Measurements from ENCODE around the gene CDK2AP2. TPM values are rescaled to one million over a fixed set of nuclear protein-coding genes. Genes with fewer than 3 reads are reported as not detected.
A peak's percentile ranks its signal among the peaks of the same experiment; 100 is the strongest.
"Not testable (repeated sequence)": the region's sequence is repeated elsewhere in the genome, so short reads cannot be mapped to it uniquely, and the experiment has no call there.

Gene CDK2AP2
- 100 to 1,000 TPM in 5 of 6 donors, 10 to 100 TPM in 1; 87.4 to 161 (median 111) TPM for polyA plus RNA-seq (ENCODE audit: low read depth in 6 of 6)

- Mint-ChIP-seq H3K4me1 (peaks cover 35 to 46% (median 43%) of the 10 kb centered on the region in 3 donors), H3K9me3 (peaks cover 0 to 1% (median 0%) of the 10 kb centered on the region in 7 donors), H3K36me3 (no peaks in the 10 kb centered on the region), H3K27me3 (peaks cover 0 to 19% (median 6%) of the 10 kb centered on the region in 3 donors), H3K4me3 (peak within 1 kb of the TSS; percentile 87 to 96 (median 94)), H3K27ac (peak within 1 kb of the TSS; percentile 98 to 100 (median 99))
- ATAC-seq (ENCODE audit: low read depth in 2 of 2) (peak; percentile 72 to 74), DNase-seq (peak; percentile 95)
These were observed at the start of gene CDK2AP2 for GRCh38 chr11:67507864-67508485. Gene CDK2AP2, minus strand, starts transcription at chr11:67508162. Its CDS starts 80 bp downstream, at chr11:67508082.

DNA sequence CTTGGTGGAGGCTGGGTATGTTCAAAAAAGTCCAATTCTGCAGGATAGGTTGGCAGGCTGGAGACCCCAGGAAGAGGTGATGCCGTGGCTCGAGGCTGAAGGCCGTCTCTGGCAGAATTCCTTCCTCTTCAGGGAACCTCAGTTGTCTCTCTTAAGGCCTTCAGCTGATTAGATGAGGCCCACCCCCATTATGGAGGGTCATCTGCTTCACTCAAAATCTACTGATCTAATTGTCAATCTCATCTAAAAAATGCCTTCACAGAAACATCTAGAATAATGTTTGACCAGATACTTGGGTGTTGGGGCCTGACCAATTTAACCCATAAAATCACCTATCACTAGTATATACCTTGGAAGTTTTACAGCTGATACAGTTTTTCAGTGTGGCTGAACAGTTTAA, 48.3 kb upstream of the CDK2AP2 start:
- Mint-ChIP-seq H3K4me1 (peaks cover 0 to 5% (median 3%) of the 10 kb centered on the region in 3 donors), H3K27ac (no peak overlapping the region), H3K4me3 (no peak overlapping the region), H3K36me3 (peaks cover 5 to 12% of the 10 kb centered on the region in 2 donors), H3K27me3 (peaks cover 4 to 21% (median 8%) of the 10 kb centered on the region in 3 donors), H3K9me3 (peaks cover 4 to 17% (median 13%) of the 10 kb centered on the region in 7 donors)
- DNase-seq (no peak), ATAC-seq (ENCODE audit: low read depth in 2 of 2) (no peak)

DNA sequence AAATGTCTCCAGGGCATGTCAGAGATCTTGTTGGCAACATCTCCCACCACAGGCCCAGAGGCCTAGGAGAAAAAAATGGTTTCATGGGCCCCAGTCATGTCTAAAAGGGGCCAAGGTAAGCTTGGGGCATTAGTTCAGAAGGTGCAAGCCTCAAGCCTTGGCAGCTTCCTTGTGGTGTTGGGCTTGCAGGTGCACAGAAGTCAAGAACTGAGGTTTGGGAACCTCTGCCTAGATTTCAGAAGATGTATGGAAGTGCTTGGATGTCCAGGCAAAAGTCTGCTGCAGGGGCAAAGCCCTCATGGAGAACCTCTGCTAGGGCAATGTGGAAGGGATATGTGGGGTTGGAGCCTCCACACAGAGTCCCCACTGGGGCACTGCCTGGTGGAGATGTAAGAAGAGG, 43.7 kb upstream of the CDK2AP2 start:
- H3K9me3 Mint-ChIP-seq: peaks cover 11 to 31% (median 23%) of the 10 kb centered on the region in 7 donors
- not testable (repeated sequence) for DNase-seq; ATAC-seq (ENCODE audit: low read depth in 2 of 2); H3K4me1 Mint-ChIP-seq
- peaks cover 10 to 20% of the 10 kb centered on the region in 2 donors for H3K36me3 Mint-ChIP-seq
- H3K4me3 Mint-ChIP-seq: peak overlapping the region in 1 of 8 donors; percentile 44
- H3K27me3 Mint-ChIP-seq: peaks cover 0 to 24% (median 8%) of the 10 kb centered on the region in 3 donors
- H3K27ac Mint-ChIP-seq: peak overlapping the region in 1 of 6 donors; percentile 39

DNA sequence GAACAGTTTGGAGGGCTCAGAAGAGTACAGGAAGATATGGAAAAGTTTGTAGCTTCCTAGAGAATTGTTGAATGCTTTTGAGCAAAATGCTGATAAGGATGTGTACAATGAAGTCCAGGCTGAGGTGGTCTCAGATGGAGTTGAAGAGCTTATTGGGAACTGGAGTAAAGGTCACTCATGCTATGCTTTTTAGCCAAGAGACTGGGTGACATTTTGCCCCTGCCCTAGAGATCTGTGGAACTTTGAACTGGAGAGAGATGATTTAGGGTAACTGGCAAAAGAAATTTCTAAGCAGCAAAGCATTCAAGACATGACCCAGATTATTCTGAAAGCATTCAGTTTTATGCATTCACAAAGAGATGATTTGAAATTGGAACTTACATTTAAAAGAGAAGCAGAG, 43.2 kb upstream of the CDK2AP2 start:
- H3K9me3 Mint-ChIP-seq: peaks cover 11 to 31% (median 23%) of the 10 kb centered on the region in 7 donors
- H3K4me1 Mint-ChIP-seq: no peaks in the 10 kb centered on the region
- no peak overlapping the region for H3K27ac Mint-ChIP-seq
- DNase-seq (no peak), ATAC-seq (ENCODE audit: low read depth in 2 of 2) (no peak)
- peaks cover 0 to 28% (median 8%) of the 10 kb centered on the region in 3 donors for H3K27me3 Mint-ChIP-seq
- peaks cover 10 to 20% of the 10 kb centered on the region in 2 donors for H3K36me3 Mint-ChIP-seq
- no peak overlapping the region for H3K4me3 Mint-ChIP-seq

DNA sequence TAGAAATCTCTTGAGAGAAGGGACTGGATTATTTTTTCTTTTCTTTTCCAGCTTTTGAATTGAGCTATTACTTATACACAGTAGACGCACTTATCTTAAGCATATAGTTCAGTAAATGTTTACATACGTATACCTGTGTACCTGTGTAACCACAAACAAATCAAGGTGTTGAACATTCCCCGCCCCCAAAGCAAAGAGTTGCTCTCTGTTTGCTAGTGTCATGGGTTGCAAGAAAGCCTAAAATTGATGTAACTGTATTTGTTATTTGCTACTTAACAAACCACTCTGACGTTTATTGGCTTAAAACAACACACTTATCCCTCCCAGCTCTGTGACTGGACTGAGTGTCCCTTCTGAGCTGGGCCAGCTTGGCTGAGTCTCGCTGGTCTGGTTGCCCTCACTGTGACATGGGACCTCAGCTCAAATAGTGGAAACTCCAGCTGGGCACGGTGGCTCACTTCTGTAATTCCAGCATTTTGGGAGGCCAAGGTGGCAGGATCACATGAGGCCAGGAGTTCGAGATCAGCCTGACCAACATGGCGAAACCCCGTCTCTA, 40.7 kb upstream of the CDK2AP2 start:
- peaks cover 10 to 20% of the 10 kb centered on the region in 2 donors for H3K36me3 Mint-ChIP-seq
- H3K27ac Mint-ChIP-seq: no peak overlapping the region
- DNase-seq (no peak), ATAC-seq (ENCODE audit: low read depth in 2 of 2) (no peak)
- peaks cover 11 to 31% (median 23%) of the 10 kb centered on the region in 7 donors for H3K9me3 Mint-ChIP-seq
- H3K4me1 Mint-ChIP-seq: no peaks in the 10 kb centered on the region
- peaks cover 0 to 33% (median 3%) of the 10 kb centered on the region in 3 donors for H3K27me3 Mint-ChIP-seq
- H3K4me3 Mint-ChIP-seq: no peak overlapping the region

- Mint-ChIP-seq H3K27me3 (peaks cover 0 to 33% (median 3%) of the 10 kb centered on the region in 3 donors), H3K36me3 (peaks cover 10 to 20% of the 10 kb centered on the region in 2 donors), H3K9me3 (peaks cover 11 to 31% (median 23%) of the 10 kb centered on the region in 7 donors)
- not testable (repeated sequence) for ATAC-seq (ENCODE audit: low read depth in 2 of 2); H3K4me1 Mint-ChIP-seq; H3K27ac Mint-ChIP-seq; H3K4me3 Mint-ChIP-seq; DNase-seq
These were observed 40.1 kb upstream of the CDK2AP2 start for GRCh38 chr11:67548112-67548511.

GRCh38 chr11:67545280-67545679, 37.3 kb upstream of the CDK2AP2 start:
- H3K4me1 Mint-ChIP-seq: peaks cover 0 to 2% (median 0%) of the 10 kb centered on the region in 3 donors
- H3K27me3 Mint-ChIP-seq: peaks cover 0 to 25% (median 3%) of the 10 kb centered on the region in 3 donors
- ATAC-seq (ENCODE audit: low read depth in 2 of 2) (no peak), DNase-seq (no peak)
- H3K4me3 Mint-ChIP-seq: no peak overlapping the region
- peaks cover 0 to 5% (median 4%) of the 10 kb centered on the region in 7 donors for H3K9me3 Mint-ChIP-seq
- H3K27ac Mint-ChIP-seq: peak overlapping the region in 1 of 6 donors; percentile 86
- no peaks in the 10 kb centered on the region for H3K36me3 Mint-ChIP-seq

DNA sequence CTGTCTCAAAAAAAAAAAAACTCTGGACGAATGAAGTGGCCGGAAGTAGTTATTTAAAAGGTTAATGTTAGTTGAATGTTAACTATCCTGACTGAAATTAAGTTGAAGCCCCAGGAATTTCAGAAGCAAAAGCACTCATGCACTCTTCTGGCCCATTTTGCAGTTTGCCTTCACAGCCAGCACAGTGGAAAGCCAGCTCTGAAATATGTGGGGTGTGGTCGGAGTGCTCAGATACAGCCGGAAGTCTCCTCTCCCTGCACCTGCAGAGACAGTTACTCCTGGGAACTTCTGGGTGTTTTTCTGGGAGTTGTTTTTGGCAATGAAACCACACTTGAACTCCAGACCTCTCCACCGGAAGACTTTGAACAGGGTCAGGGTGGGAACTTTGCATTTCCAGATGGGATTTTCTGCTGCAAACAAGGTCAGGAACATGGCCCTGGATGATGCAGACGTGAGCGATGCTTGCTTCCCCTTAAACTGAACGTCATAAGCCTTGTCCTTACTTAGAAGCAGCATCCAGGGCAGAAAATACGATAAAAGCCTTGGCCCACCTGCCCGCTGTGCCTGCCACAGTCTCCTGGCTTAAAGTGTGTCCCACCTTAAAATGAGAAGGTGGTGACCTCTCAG, 36.8 kb upstream of the CDK2AP2 start:
- DNase-seq (no peak), ATAC-seq (ENCODE audit: low read depth in 2 of 2) (no peak)
- H3K27me3 Mint-ChIP-seq: peaks cover 0 to 19% (median 0%) of the 10 kb centered on the region in 3 donors
- peaks cover 0 to 4% (median 0%) of the 10 kb centered on the region in 3 donors for H3K4me1 Mint-ChIP-seq
- no peak overlapping the region for H3K4me3 Mint-ChIP-seq
- no peaks in the 10 kb centered on the region for H3K36me3 Mint-ChIP-seq
- no peaks in the 10 kb centered on the region for H3K9me3 Mint-ChIP-seq
- peak overlapping the region in 1 of 6 donors; percentile 2 for H3K27ac Mint-ChIP-seq

DNA sequence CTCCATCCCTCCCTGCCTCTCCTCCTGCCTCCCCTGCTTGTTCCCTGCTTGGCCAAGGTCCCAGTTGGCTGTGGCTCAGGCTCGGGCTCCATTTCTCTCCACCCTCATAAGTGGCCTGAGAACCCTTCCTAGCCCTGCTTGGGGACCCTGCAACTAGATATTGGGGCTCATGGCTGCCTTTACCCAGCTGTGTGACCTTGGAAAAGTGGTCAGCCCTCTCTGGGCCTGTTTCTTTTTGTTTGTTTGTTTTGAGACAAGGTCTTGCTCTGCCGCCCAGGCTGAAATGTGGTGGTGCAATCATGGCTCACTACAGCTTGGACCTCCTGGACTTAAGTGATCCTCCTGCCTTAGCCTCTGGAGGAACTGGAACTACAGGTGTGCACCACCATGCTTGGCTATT, 35.6 kb upstream of the CDK2AP2 start:
- no peak for DNase-seq
- Mint-ChIP-seq H3K4me3 (no peak overlapping the region), H3K27ac (no peak overlapping the region), H3K36me3 (no peaks in the 10 kb centered on the region), H3K9me3 (no peaks in the 10 kb centered on the region), H3K4me1 (peaks cover 0 to 4% (median 0%) of the 10 kb centered on the region in 3 donors), H3K27me3 (peaks cover 0 to 18% (median 2%) of the 10 kb centered on the region in 3 donors)
- no peak for ATAC-seq (ENCODE audit: low read depth in 2 of 2)

- Mint-ChIP-seq H3K27ac (no peak overlapping the region), H3K27me3 (peaks cover 0 to 18% (median 8%) of the 10 kb centered on the region in 3 donors), H3K36me3 (no peaks in the 10 kb centered on the region), H3K4me3 (no peak overlapping the region), H3K9me3 (no peaks in the 10 kb centered on the region), H3K4me1 (peaks cover 0 to 4% (median 0%) of the 10 kb centered on the region in 3 donors)
- DNase-seq (no peak), ATAC-seq (ENCODE audit: low read depth in 2 of 2) (no peak)
These were observed 35.0 kb upstream of the CDK2AP2 start for GRCh38 chr11:67542971-67543370.

- DNase-seq (no peak), ATAC-seq (ENCODE audit: low read depth in 2 of 2) (no peak)
- no peaks in the 10 kb centered on the region for H3K9me3 Mint-ChIP-seq
- H3K27me3 Mint-ChIP-seq: peaks cover 0 to 18% (median 8%) of the 10 kb centered on the region in 3 donors
- H3K4me3 Mint-ChIP-seq: no peak overlapping the region
- H3K4me1 Mint-ChIP-seq: peaks cover 0 to 4% (median 0%) of the 10 kb centered on the region in 3 donors
- no peak overlapping the region for H3K27ac Mint-ChIP-seq
- H3K36me3 Mint-ChIP-seq: no peaks in the 10 kb centered on the region
These were observed 34.2 kb upstream of the CDK2AP2 start for GRCh38 chr11:67542169-67542568.

- no peak for ATAC-seq (ENCODE audit: low read depth in 2 of 2)
These were observed 33.2 kb upstream of the CDK2AP2 start for GRCh38 chr11:67541198-67541597.

GRCh38 chr11:67539550-67539949, 31.6 kb upstream of the CDK2AP2 start:
- H3K27ac Mint-ChIP-seq: no peak overlapping the region
- peaks cover 0 to 7% (median 2%) of the 10 kb centered on the region in 7 donors for H3K9me3 Mint-ChIP-seq
- DNase-seq (no peak), ATAC-seq (ENCODE audit: low read depth in 2 of 2) (no peak)
- no peak overlapping the region for H3K4me3 Mint-ChIP-seq
- H3K4me1 Mint-ChIP-seq: peaks cover 0 to 4% (median 0%) of the 10 kb centered on the region in 3 donors
- H3K36me3 Mint-ChIP-seq: peaks cover 0 to 1% of the 10 kb centered on the region in 2 donors
- H3K27me3 Mint-ChIP-seq: peaks cover 0 to 8% (median 0%) of the 10 kb centered on the region in 3 donors

More at GRCh38 chr11:67541198-67541597, 33.2 kb upstream of the CDK2AP2 start:
- DNase-seq: no peak
- H3K27me3 Mint-ChIP-seq: peaks cover 0 to 10% (median 8%) of the 10 kb centered on the region in 3 donors
- H3K36me3 Mint-ChIP-seq: no peaks in the 10 kb centered on the region
- no peaks in the 10 kb centered on the region for H3K9me3 Mint-ChIP-seq
- peaks cover 0 to 4% (median 0%) of the 10 kb centered on the region in 3 donors for H3K4me1 Mint-ChIP-seq
- H3K4me3 Mint-ChIP-seq: no peak overlapping the region
- H3K27ac Mint-ChIP-seq: no peak overlapping the region

Measured in naive B cell (primary cell).